Loucy (cell line): ENCODE data around the gene STK32C.

ENCODE experiments used
- H2AFZ ChIP-seq: fragments of 200-600 bp; sonication (generic); 2 replicates; pipeline ENCODE4 v1.6.0; 2016; ENCODE audit warnings: antibody characterized with exemption, mild to moderate bottlenecking, low read length, moderate library complexity
- H3F3A ChIP-seq: fragments of 200-600 bp; 2 replicates; pipeline ENCODE4 v1.6.0; 2016; ENCODE audit warnings: antibody characterized with exemption, low read depth, mild to moderate bottlenecking
- H3K27me3 ChIP-seq: fragments of 200-600 bp; sonication (generic); 2 replicates; pipeline ENCODE4 v1.6.1; 2014; ENCODE audit warnings: low read length, mild to moderate bottlenecking; ENCODE audit not compliant: insufficient read depth, poor library complexity, severe bottlenecking
- H3K36me3 ChIP-seq: fragments of 200-600 bp; sonication (generic); 2 replicates; pipeline ENCODE4 v1.6.1; 2016; ENCODE audit warnings: low read length; ENCODE audit not compliant: insufficient read depth
- H3K4me1 ChIP-seq: fragments of 200-600 bp; sonication (generic); 2 replicates; pipeline ENCODE4 v1.5.1; 2014; ENCODE audit warnings: low read length, mild to moderate bottlenecking; ENCODE audit not compliant: insufficient read depth, poor library complexity, severe bottlenecking
- H3K4me2 ChIP-seq: fragments of 200-600 bp; sonication (generic); 2 replicates; pipeline ENCODE4 v1.6.0; 2014; ENCODE audit warnings: antibody characterized with exemption, low read length, low read depth, mild to moderate bottlenecking; ENCODE audit not compliant: poor library complexity, severe bottlenecking
- H3K4me3 ChIP-seq: fragments of 200-600 bp; sonication (generic); 2 replicates; pipeline ENCODE4 v1.5.1; 2014; ENCODE audit warnings: low read length, mild to moderate bottlenecking, mixed read lengths; ENCODE audit not compliant: poor library complexity, severe bottlenecking
- H3K79me2 ChIP-seq: fragments of 200-600 bp; sonication (generic); 2 replicates; pipeline ENCODE4 v1.6.1; 2014; ENCODE audit warnings: low read length; ENCODE audit not compliant: insufficient read depth
- H3K9ac ChIP-seq: fragments of 200-600 bp; sonication (generic); 2 replicates; pipeline ENCODE4 v1.6.0; 2014; ENCODE audit warnings: mild to moderate bottlenecking, low read depth, low read length, moderate library complexity; ENCODE audit not compliant: poor library complexity, severe bottlenecking
- H3K9me2 ChIP-seq: fragments of 200-600 bp; sonication (generic); replicated peaks from 2 replicates; pipeline ENCODE4 v1.6.1; 2016; ENCODE audit warnings: low read depth, low read length, mixed read lengths
- H3K9me3 ChIP-seq: fragments of 200-600 bp; sonication (generic); 2 replicates; pipeline ENCODE4 v1.6.1; 2014; ENCODE audit warnings: mild to moderate bottlenecking, antibody characterized with exemption, low read length, low read depth; ENCODE audit not compliant: insufficient read depth
- H4K20me1 ChIP-seq: fragments of 200-600 bp; sonication (generic); 2 replicates; pipeline ENCODE4 v1.6.0; 2014; ENCODE audit warnings: antibody characterized with exemption, low read length, mild to moderate bottlenecking; ENCODE audit not compliant: insufficient read depth, poor library complexity, severe bottlenecking
- CTCF ChIP-seq: fragments of 200-600 bp; sonication (generic); conservative IDR thresholded peaks from 2 replicates; pipeline ENCODE4 v1.5.1; 2014; ENCODE audit warnings: mild to moderate bottlenecking, antibody characterized with exemption, low read length
- EZH2phosphoT487 ChIP-seq: fragments of 200-600 bp; IDR thresholded peaks from 2 replicates; pipeline ENCODE4 v1.6.1; 2018; ENCODE audit warnings: antibody characterized with exemption, mild to moderate bottlenecking, moderate library complexity, borderline replicate concordance

The STK32C gene

GRCh38 chr10:132206377-132206745, 101.4 kb downstream of the STK32C start:
- H2AFZ ChIP-seq: no peak overlapping the region

GRCh38 chr10:132205650-132206376, 101.9 kb downstream of the STK32C start:
- Histone ChIP-seq H3K79me2 (no peaks in the 10 kb centered on the region), H3F3A (no peaks in the 10 kb centered on the region), H3K36me3 (no peaks in the 10 kb centered on the region), H3K4me1 (no peaks in the 10 kb centered on the region), H3K9ac (no peak overlapping the region), H3K27me3 (no peaks in the 10 kb centered on the region), H3K9me2 (no peaks in the 10 kb centered on the region), H3K9me3 (no peaks in the 10 kb centered on the region; the same call in 1 of the 2 replicates), H3K4me3 (no peak overlapping the region), H4K20me1 (no peaks in the 10 kb centered on the region), H2AFZ (no peak overlapping the region), H3K4me2 (no peak overlapping the region)
- TF ChIP-seq EZH2phosphoT487 (no peak), CTCF (no peak)

More at GRCh38 chr10:132206377-132206745, 101.4 kb downstream of the STK32C start:
- no peaks in the 10 kb centered on the region for H3K79me2 ChIP-seq
- no peak overlapping the region for H3K4me3 ChIP-seq
- no peaks in the 10 kb centered on the region for H4K20me1 ChIP-seq
- no peaks in the 10 kb centered on the region for H3K27me3 ChIP-seq
- TF ChIP-seq CTCF (no peak), EZH2phosphoT487 (no peak)
- no peak overlapping the region for H3K4me2 ChIP-seq
- no peaks in the 10 kb centered on the region for H3K9me2 ChIP-seq
- no peak overlapping the region for H3K9ac ChIP-seq
- no peaks in the 10 kb centered on the region for H3K4me1 ChIP-seq
- H3K9me3 ChIP-seq: no peaks in the 10 kb centered on the region; the same call in 1 of the 2 replicates
- H3K36me3 ChIP-seq: no peaks in the 10 kb centered on the region
- no peaks in the 10 kb centered on the region for H3F3A ChIP-seq

GRCh38 chr10:132204781-132205473, 102.8 kb downstream of the STK32C start:
- no peak overlapping the region for H3K4me3 ChIP-seq
- H3K9ac ChIP-seq: no peak overlapping the region
- TF ChIP-seq CTCF (no peak), EZH2phosphoT487 (no peak)
- no peaks in the 10 kb centered on the region; the same call in 1 of the 2 replicates for H3K9me3 ChIP-seq
- no peaks in the 10 kb centered on the region for H3K4me1 ChIP-seq
- H4K20me1 ChIP-seq: no peaks in the 10 kb centered on the region
- no peaks in the 10 kb centered on the region for H3K9me2 ChIP-seq
- H2AFZ ChIP-seq: no peak overlapping the region
- H3K36me3 ChIP-seq: no peaks in the 10 kb centered on the region
- no peak overlapping the region for H3K4me2 ChIP-seq
- H3K79me2 ChIP-seq: no peaks in the 10 kb centered on the region
- no peaks in the 10 kb centered on the region for H3K27me3 ChIP-seq
- no peaks in the 10 kb centered on the region for H3F3A ChIP-seq
